HG03342 (cell line): Measurements from ENCODE around the gene FANCL.
"Not testable (repeated sequence)": the region's sequence is repeated elsewhere in the genome, so short reads cannot be mapped to it uniquely, and the experiment has no call there.

Experiments
- ATAC-seq: cut with Tn5 transposase; IDR thresholded peaks from one replicate; pipeline ENCODE4 v1.9.1; 2021; ENCODE audit warnings: mild to moderate bottlenecking, moderate library complexity; ENCODE audit not compliant: unreplicated experiment

Gene FANCL

GRCh38 chr2:58207189-58207588 is 33.9 kb downstream of the FANCL start:
- no peak for ATAC-seq

GRCh38 chr2:58206785-58207184 is 34.3 kb downstream of the FANCL start:
- ATAC-seq: no peak

DNA sequence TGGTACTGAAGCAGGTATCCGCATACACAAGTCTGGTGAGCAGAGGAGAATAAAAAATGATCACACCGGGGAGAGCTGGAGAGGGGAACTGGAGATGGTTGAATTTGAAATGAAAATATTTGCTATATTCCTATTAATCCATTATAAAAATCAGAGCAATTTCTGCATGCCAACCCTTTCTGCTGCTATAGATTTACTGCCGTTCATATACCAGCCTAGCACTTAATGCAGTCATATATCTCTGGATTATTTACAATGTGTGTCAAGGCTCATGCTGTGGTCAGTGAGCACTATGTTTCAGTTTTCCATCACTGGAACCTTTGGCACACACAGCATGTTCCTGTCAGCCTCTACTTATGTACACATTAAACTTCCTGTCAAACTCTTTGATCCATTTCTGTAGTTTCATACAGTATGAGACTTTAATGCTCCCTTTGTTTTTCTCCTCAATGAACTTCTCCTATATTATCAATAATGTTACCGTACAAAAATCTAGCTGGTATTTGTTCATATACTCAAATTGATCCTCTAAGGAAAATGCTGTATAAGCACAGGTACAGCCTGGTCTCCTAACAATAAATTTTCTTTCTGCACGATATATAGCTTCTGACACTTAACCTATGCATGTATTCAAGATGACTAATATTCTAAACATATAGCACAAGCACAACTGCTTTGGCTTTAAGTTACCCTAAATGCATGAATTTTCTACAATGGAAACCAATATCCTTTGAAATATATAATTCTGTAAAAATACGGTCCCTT is 36.7 kb downstream of the FANCL start:
- no peak for ATAC-seq

- ATAC-seq: no peak
Observed at GRCh38 chr2:58203018-58203417, 38.1 kb downstream of the FANCL start.

- ATAC-seq: no peak
Observed at GRCh38 chr2:58202404-58202803, 38.7 kb downstream of the FANCL start.

- ATAC-seq: no peak
Observed at GRCh38 chr2:58197894-58198293, 43.2 kb downstream of the FANCL start.

DNA sequence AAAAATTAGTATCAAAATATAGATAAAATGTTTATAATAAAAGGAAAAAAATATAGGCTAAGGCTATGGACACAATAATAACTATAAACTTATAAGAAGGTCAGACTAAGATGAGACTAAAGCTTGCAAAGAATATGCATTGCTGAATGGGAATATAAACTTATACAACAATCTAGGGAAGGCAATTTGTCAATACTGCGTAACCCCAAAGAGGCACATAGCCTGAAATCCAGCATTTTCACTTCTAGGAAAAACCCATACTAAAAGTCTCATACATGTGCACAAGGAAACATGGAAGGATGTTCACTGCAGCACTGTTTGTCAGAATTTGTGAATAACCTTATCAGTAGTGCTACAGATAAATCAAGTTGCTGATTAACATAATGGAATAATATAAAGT is 45.5 kb downstream of the FANCL start:
- ATAC-seq: no peak

- ATAC-seq: no peak
Observed at GRCh38 chr2:58194458-58194857, 46.7 kb downstream of the FANCL start.

DNA sequence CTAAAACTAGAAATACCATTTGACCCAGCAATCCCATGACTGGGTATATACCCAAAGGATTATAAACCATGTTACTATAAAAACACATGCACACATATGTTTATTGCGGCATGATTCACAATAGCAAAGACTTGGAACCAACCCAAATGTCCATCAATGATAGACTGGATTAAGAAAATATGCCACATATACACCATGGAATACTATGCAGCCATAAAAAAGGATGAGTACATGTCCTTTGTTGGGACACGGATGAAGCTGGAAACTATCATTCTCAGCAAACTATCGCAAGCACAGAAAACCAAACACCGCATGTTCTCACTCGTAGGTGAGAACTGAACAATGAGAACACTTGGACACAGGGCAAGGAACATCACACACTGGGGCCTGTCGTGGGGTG is 54.1 kb downstream of the FANCL start:
- not testable (repeated sequence) for ATAC-seq

DNA sequence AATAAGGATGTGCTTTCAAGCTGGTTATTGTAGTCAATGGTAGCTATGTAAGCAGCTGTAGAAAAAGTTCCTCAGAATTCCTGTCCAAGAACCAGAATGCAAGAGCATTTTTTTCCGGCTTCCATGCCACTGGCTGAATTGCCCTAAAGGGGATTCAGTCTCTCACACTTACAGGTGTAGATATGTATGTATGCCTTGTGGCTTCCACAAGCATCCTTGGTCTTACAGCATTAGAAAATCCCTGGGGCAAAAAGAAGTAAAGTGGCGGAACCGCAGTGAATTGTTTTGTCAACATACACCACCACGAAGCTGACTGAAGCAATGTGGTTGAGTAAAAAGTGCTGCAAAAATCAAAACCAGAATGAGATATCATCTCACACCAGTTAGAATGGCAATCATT is 54.6 kb downstream of the FANCL start:
- no peak for ATAC-seq

- no peak for ATAC-seq
Observed at GRCh38 chr2:58182527-58182926, 58.6 kb downstream of the FANCL start.

DNA sequence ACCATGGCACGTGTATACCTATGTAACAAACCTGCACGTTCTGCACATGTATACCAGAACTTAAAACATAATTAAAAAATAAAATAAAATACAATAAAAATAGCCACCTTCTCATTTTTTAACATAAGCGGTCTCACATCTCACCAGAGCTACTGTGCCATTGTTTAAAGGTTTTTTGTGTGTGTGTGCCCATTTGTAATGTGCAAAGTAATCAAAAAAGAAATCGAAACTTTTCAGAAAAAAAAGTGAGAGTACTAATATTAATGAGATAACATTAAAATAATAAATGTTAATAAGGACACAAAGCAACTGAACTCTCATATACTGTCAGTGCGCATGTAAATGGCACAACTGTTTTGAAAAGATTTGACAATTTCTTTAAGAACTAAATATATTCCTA is 60.5 kb downstream of the FANCL start:
- no peak for ATAC-seq

DNA sequence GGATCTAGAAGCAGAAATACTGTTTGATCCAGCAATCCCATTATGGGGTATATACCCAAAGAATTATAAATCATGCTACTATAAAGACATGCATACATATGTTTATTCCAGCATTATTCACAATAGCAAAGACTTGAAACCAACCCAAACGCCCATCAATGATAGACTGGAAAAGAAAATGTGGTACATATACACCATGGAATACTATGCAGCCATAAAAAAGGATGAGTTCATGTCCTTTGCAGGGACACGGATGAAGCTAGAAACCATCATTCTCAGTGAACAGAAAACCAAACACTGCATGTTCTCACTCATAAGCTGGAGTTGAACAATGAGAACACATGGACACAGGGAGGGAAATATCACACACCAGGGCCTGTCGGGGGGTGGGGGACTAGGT is 61.0 kb downstream of the FANCL start:
- not testable (repeated sequence) for ATAC-seq

DNA sequence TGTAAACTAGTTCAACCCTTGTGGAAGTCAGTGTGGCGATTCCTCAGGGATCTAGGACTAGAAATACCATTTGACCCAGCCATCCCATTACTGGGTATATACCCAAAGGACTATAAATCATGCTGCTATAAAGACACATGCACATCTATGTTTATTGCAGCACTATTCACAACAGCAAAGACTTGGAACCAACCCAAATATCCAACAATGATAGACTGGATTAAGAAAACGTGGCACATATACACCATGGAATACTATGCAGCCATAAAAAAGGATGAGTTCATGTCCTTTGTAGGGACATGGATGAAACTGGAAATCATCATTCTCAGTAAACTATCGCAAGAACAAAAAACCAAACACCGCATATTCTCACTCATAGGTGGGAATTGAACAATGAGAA is 63.9 kb downstream of the FANCL start:
- not testable (repeated sequence) for ATAC-seq

GRCh38 chr2:58171831-58172230 is 69.3 kb downstream of the FANCL start:
- ATAC-seq: not testable (repeated sequence)

GRCh38 chr2:58170334-58170933 is 70.7 kb downstream of the FANCL start:
- ATAC-seq: not testable (repeated sequence)

DNA sequence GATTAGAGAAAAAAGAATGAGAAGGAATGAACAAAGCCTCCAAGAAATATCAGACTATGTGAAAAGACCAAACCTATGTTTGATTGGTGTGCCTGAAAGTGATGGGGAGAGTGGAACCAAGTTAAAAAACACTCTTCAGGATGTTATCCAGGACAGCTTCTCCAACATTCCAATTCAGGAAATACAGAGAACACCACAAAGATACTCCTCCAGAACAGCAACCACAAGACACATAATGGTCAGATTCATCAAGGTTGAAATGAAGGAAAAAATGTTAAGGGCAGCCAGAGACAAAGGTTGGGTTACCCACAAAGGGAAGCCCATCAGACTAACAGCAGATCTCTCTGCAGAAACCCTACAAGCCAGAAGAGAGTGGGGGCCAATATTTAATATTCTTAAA is 71.3 kb downstream of the FANCL start:
- not testable (repeated sequence) for ATAC-seq

DNA sequence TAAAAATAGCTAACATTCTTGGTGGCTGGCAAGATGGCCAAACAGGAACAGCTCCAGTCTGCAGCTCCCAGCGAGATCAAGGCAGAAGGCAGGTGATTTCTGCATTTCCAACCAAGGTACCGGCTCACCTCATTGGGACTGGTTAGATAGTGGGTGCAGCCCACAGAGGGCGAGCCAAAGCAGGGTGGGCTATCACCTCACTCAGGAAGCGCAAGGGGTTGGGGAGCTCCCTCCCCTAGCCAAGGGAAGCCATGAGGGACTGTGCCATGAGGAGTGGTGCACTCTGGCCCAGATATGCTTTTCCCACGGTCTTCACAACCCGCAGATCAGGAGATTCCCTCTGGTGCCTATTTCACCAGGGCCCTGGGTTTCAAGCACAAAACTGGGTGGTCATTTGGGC is 73.0 kb downstream of the FANCL start:
- not testable (repeated sequence) for ATAC-seq

GRCh38 chr2:58163913-58164312 is 77.2 kb downstream of the FANCL start:
- ATAC-seq: no peak

DNA sequence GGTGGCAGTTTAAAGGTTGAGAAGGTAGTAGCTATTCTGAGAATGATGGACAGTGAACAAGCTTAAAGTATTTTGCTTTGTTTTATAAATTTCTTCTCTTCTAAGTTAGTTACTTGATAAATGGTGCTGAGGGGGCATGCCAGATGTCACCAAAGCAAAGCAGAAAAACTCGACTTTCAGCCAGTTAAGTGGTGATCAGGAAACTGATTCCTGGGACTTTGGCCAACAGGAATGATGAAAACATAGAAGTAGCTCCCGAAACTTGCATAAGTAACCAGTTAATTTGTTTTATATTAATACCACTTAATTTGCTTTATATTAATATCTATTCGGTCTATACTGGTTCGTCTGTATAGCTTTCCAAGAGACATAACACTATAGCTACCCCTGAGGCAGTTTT is 82.6 kb downstream of the FANCL start:
- ATAC-seq: no peak

GRCh38 chr2:58157754-58158153 is 83.4 kb downstream of the FANCL start:
- no peak for ATAC-seq

DNA sequence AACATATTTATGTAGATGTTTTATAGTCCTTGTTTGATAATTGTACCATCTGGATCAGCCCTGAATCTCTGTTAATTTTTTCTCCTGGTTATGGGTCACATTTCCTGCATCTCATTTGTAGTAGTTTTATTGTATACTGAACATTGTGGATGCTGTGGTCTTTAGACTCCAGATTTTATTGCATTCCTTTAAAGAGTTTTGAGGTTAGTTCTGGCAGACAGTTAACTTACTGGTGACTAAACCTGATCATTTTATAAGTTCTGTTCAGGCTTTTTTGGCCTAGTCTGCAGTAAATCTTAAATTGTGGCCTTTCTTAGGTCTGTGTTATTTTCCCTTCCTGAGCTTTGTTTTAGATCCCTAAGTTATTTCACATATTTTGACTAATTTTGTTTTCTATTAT is 84.3 kb downstream of the FANCL start:
- ATAC-seq: no peak
